Measurements from ENCODE around the gene EFCAB11. TPM values are rescaled to one million over a fixed set of nuclear protein-coding genes. Genes with fewer than 3 reads are reported as not detected.

EFCAB11 gene
- total and polyA plus RNA-seq, 2 of the 4 experiments (the other 2 are of a cell fraction) = 2.2 to 5.3 TPM

- Histone ChIP-seq H3K4me3 (ENCODE audit: insufficient read depth, low read depth, low read length) (no peak overlapping the region), H2BK120ac (ENCODE audit: low read depth, low read length) (peak overlapping the region; percentile 83), H3K56ac (ENCODE audit: extremely low read depth, insufficient read depth, low read length) (no peak overlapping the region), H2AK5ac (ENCODE audit: low read depth, low read length) (0 out of 2 replicates have a peak overlapping the region, but pooled peaks have one; percentile 68), H2BK5ac (ENCODE audit: low read depth, low read length, poor library complexity, severe bottlenecking) (peak overlapping the region; percentile 59), H2AFZ (replicated peaks; ENCODE audit: low read length, poor library complexity) (no peak overlapping the region), H4K8ac (ENCODE audit: low read depth in 2 of 2, low read length in 2 of 2) (peak overlapping the region; percentile 23 to 68; a peak in 3 of 4 replicates), H3K79me1 (ENCODE audit: low read depth in 1 of 2, low read length in 2 of 2) (peaks cover 0 to 6% of the 10 kb centered on the region in 2 experiments; a peak in 2 of 4 replicates), H4K20me1 (ENCODE audit: insufficient read depth, low read length) (no peaks in the 10 kb centered on the region), H4K5ac (ENCODE audit: low read depth, low read length) (peak overlapping the region; percentile 57; the same call in 1 of the 2 replicates), H2BK15ac (ENCODE audit: low read depth, low read length) (peak overlapping the region; percentile 82; the same call in 2 of the 3 replicates), H3K23ac (ENCODE audit: low read depth, low read length) (peak overlapping the region; percentile 22; the same call in 1 of the 2 replicates), H3K4me2 (ENCODE audit: low read depth, low read length) (no peak overlapping the region), H2AK9ac (replicated peaks; ENCODE audit: low read depth, low read length, poor library complexity) (no peak overlapping the region), H3K14ac (replicated peaks; ENCODE audit: low read depth, low read length) (peak overlapping the region; percentile 48), H2BK20ac (ENCODE audit: low read depth, low read length) (peak overlapping the region; percentile 73), H3K36me3 (ENCODE audit: control insufficient read depth, insufficient read depth, low read length) (peaks cover 1% of the 10 kb centered on the region; the same call in 1 of the 2 replicates), H4K91ac (ENCODE audit: insufficient read depth, low read depth, low read length) (peak overlapping the region; percentile 75), H3K4me1 (ENCODE audit: control insufficient read depth, insufficient read depth, low read length) (peaks cover 15% of the 10 kb centered on the region), H3K4ac (ENCODE audit: low read depth, low read length) (peak overlapping the region; percentile 66), H3K27me3 (ENCODE audit: control insufficient read depth, insufficient read depth, low read length) (no peaks in the 10 kb centered on the region), H3K9ac (ENCODE audit: low read depth, low read length) (no peak overlapping the region), H3K9me3 (ENCODE audit: control insufficient read depth, insufficient read depth, low read length) (peaks cover 1% of the 10 kb centered on the region; the same call in 1 of the 2 replicates), H3K18ac (ENCODE audit: low read depth, low read length) (peak overlapping the region; percentile 77; the same call in 1 of the 2 replicates), H3K27ac (ENCODE audit: insufficient read depth, low read length) (no peak overlapping the region; the same call in 1 of the 2 replicates), H3K9me1 (ENCODE audit: insufficient read depth, low read length) (peaks cover 4% of the 10 kb centered on the region; the same call in 1 of the 2 replicates)
- ATAC-seq (ENCODE audit: low read depth) (peak; percentile 46), DNase-seq (peak; percentile 51)
- no peak for TF ChIP-seq CEBPB (IDR thresholded peaks at IDR 0.05; ENCODE audit: low read depth, low read length)
- TF ChIP-seq NFE2L2 (IDR thresholded peaks at IDR 0.05; ENCODE audit: low read depth, low read length) = no peak
- no peak for TF ChIP-seq SMC3 (IDR thresholded peaks at IDR 0.05; ENCODE audit: low read depth, low read length)
- no peak for TF ChIP-seq ELK1 (IDR thresholded peaks at IDR 0.05; ENCODE audit: borderline replicate concordance, low read depth, low read length)
- TF ChIP-seq CTCF (conservative IDR thresholded peaks at IDR 0.05; ENCODE audit: low read depth, low read length) = no peak
- no peak for TF ChIP-seq FOS (IDR thresholded peaks at IDR 0.05; ENCODE audit: low read depth, low read length)
- no peak for TF ChIP-seq POLR2A (IDR thresholded peaks at IDR 0.05; ENCODE audit: low read depth, low read length)
- TF ChIP-seq RAD21 (IDR thresholded peaks at IDR 0.05; ENCODE audit: low read length) = no peak
- TF ChIP-seq RCOR1 (IDR thresholded peaks at IDR 0.05; ENCODE audit: insufficient replicate concordance, low read length) = no peak
- no peak for TF ChIP-seq RFX5 (IDR thresholded peaks at IDR 0.05; ENCODE audit: low read depth, low read length)
- no peak for TF ChIP-seq BHLHE40 (IDR thresholded peaks at IDR 0.05; ENCODE audit: low read depth, low read length)
- TF ChIP-seq MAZ (IDR thresholded peaks at IDR 0.05; ENCODE audit: borderline replicate concordance, low read depth, low read length) = no peak
- TF ChIP-seq CHD1 (IDR thresholded peaks at IDR 0.05; ENCODE audit: low read depth, low read length) = no peak
- no peak for TF ChIP-seq USF2 (IDR thresholded peaks at IDR 0.05; ENCODE audit: low read depth, low read length)
- TF ChIP-seq MXI1 (IDR thresholded peaks at IDR 0.05; ENCODE audit: borderline replicate concordance, low read depth, low read length) = no peak
- no peak for TF ChIP-seq MAFK (IDR thresholded peaks at IDR 0.05; ENCODE audit: low read depth, low read length)
- no TSS peak for BruUV-seq (replicated peaks)
- in situ Hi-C loops (cut with MboI; ENCODE audit: low sequenced_read_pairs) = no loop called here
- WGBS, 2 experiments (ENCODE audit: extremely low coverage in 2 of 2, insufficient read length in 1 of 2) = no CpG with 5 or more reads among the region's 1 CpG
- dilution Hi-C loops (cut with HindIII; ENCODE audit: low sequenced_read_pairs, unreplicated experiment) = no loop called here
- CTCF ChIA-PET = no interaction called here
- POLR2A ChIA-PET (ENCODE audit: unreplicated experiment) = interaction anchor here (0.6 kb wide), 1 partner anchor 232 kb away, joined by 5 read pairs; no protein-coding TSS in a partner anchor
- intact Hi-C loops (cut with micrococcal nuclease) = no loop called here
Measured at GRCh38 chr14:89856871-89857345, 97.6 kb downstream of the EFCAB11 start.
